Renal pelvis (tissue), 4 donors: Measurements from ENCODE around the gene PTGES. TPM values are rescaled to one million over a fixed set of nuclear protein-coding genes. Genes with fewer than 3 reads are reported as not detected.

ENCODE experiments used
- DNase-seq: peaks from one replicate; pipeline ENCODE4 v3.0.0-alpha.2; 2013
- polyA plus RNA-seq, 3 donors: library from polyadenylated mRNA; unstranded; fragments of 120-200 nt; gene quantifications; one replicate each; pipeline ENCODE4 v1.2.1, GENCODE V29; 2013; ENCODE audit not compliant: insufficient read length in 3 of 3

The PTGES gene
- polyA plus RNA-seq, 3 donors = 3.3 to 4.3 (median 4.3) TPM

- DNase-seq = no peak
Observed at GRCh38 chr9:129694243-129694646, 58.6 kb downstream of the PTGES start.

GRCh38 chr9:129693741-129694140 lies 59.1 kb downstream of the PTGES start:
- no peak for DNase-seq

GRCh38 chr9:129692534-129692933 lies 60.3 kb downstream of the PTGES start:
- DNase-seq = no peak

Other genes with a start within 250 kb of the PTGES start
- 1 to 10 TPM in 1 of 3 donors, under 1 TPM in 2; 0.49 to 1.2 (median 0.78) TPM for gene C9orf50, start 131.9 kb downstream of the PTGES start, polyA plus RNA-seq
- gene NTMT1, start 126.9 kb downstream of the PTGES start, polyA plus RNA-seq = 10 to 100 TPM; 33.1 to 39.3 (median 36.0) TPM
- gene ASB6, start 110.9 kb downstream of the PTGES start, polyA plus RNA-seq = 10 to 100 TPM; 19.2 to 22.5 (median 20.3) TPM
- 1 to 10 TPM in 2 of 3 donors, under 1 TPM in 1; 0.86 to 1.5 (median 1.3) TPM for gene PRRX2, start 87.4 kb downstream of the PTGES start, polyA plus RNA-seq
- gene TOR1B, start 50.1 kb upstream of the PTGES start, polyA plus RNA-seq = 10 to 100 TPM; 21.1 to 23.4 (median 21.6) TPM
- gene TOR1A, start 71.1 kb upstream of the PTGES start, polyA plus RNA-seq = 10 to 100 TPM; 39.2 to 44.0 (median 40.0) TPM
- 10 to 100 TPM; 54.8 to 78.6 (median 66.2) TPM for gene C9orf78, start 82.2 kb upstream of the PTGES start, polyA plus RNA-seq
- gene USP20, start 82.4 kb upstream of the PTGES start, polyA plus RNA-seq = 10 to 100 TPM; 22.4 to 27.8 (median 22.6) TPM